CD4-positive, alpha-beta T cell treated with Interleukin-1 beta for 1 hour (primary cell): ENCODE results near the gene ATN1.

ENCODE experiments used
- DNase-seq, 2 donors: peaks; one replicate each; pipeline ENCODE4 v3.0.0-alpha.2; 2020 to 2022

Gene ATN1

DNA sequence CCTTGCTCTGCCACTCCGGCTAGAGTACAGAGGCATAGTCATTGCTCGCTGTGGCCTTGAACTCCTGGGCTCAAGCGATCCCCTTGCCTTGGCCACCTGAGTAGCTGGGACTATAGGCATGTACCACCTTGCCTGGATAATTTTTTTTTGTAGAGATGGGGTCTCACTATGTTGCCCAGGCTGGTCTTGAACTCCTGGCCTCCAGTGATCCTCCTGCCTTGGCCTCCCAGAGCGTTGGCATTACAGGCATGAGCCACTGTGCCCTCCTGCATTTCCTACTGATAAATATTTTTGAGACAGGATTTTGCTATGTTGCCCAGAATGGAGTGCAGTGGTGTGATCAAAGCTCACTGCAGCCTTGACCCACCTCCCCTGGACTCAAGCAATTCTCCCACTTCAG lies 52.3 kb downstream of the ATN1 start:
- DNase-seq: no peak

DNA sequence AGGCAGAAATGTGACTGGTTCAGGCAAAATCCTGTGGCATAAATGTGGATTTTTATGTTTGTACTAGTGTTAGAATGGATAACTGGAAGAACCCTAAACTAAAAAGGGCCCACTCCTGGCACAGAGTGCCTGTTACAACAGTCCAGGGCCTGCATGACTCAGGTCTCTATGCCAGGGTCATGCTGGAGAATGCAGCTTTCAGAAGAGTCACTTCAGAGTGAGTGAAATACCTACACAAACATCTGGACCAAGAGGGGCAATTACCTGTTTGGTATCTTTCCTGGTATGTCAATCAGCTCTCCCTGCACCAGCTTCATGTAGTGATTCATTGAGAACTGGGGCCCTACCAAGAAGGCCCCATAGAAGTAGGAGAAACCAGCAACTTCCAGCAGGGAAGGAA lies 53.0 kb downstream of the ATN1 start:
- DNase-seq: no peak

DNA sequence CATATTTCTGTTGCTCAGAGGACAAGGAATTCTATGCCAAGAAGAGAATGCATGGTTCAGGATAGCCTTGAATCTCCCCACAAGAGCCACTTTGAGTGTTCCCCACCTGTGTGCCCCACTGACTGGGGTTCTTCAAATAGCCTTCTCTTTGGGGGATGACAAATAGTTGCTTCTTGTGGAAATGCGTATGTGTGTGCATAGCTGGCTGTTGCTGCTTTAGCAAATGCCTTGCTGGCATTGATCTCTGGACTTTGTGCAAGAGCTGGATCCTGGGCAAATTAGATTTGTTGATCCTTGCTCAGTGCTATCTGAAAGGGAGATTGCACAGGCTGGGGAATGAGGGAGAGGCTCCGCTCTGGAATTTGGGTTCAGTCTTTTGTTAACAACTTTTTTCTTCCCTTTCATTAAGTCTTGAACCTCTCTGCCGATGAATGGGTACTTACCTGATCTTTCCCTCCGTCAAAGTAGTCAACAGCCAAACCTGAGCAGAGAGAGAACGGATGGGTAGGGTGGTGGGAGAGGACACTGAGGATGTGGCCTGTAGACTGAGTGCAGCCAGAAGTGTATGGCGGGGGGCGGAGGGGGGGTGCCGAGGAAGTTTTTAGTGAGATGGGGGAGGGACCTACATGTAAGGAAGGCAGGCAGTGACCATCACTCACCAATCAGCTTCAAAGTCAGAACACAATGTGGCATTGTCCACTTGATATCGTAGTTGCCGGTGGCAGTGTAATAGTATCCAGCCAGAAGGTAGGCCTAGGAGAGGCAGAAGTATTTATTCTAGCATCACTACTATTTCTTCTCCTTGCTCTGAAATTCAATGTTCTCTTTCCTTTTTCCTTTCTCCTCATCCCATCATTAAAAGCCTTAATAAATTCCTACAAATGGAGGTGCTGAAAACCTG lies 53.6 kb downstream of the ATN1 start:
- DNase-seq: no peak

DNA sequence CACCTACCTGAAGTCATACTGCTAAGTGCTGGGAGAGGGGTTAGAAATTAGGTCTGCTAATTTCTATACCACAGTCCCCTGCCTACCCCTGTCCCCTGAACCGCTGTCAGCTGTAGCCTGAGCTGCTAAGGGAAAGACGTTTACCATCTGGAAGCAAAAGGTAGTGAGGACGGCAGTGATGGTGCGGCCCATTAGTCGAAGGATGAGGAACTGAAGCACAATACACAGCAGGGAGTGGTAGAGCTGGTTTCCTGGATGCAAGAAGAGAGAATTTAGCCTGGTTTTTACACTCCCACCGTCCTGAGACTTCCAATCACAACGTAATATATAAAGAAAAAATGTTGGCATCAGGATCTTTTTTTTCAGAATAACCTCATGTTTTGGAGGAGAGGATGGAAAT lies 54.8 kb downstream of the ATN1 start:
- DNase-seq: no peak

DNA sequence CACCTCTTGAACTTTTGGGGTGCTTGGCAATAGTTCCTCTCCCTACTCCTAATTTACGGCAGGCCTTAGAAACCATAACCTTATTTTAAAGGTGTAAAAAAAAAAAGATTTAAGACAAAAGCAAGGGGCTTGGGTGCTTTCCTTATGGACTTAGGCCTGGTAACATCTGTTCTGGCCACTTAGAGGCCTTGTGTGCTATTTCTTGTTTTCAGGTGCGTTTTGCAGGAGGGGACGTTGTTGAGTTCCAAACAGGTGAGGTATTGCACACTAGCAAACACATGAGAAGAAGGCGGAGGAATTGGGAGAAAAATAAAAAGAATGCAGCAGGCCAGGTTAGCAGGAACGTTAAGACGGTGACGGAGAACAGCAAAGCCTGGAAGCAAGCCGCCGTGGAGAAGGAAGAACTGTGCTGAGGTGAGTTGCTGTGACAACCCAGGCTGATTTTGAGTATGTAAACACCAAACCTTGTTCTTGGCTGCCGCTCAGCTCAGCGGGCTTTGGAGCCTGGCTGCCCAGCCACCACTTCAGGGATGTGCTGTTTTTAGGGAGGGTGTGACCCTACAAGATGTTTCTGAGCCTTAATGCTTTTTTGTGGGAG lies 60.3 kb downstream of the ATN1 start:
- DNase-seq: no peak
